GM21529 (cell line): Measurements from ENCODE around the gene PDZRN4.

Experiments
- ATAC-seq: cut with Tn5 transposase; IDR thresholded peaks from one replicate; pipeline ENCODE4 v1.9.1; 2021; ENCODE audit not compliant: unreplicated experiment

Gene PDZRN4

DNA sequence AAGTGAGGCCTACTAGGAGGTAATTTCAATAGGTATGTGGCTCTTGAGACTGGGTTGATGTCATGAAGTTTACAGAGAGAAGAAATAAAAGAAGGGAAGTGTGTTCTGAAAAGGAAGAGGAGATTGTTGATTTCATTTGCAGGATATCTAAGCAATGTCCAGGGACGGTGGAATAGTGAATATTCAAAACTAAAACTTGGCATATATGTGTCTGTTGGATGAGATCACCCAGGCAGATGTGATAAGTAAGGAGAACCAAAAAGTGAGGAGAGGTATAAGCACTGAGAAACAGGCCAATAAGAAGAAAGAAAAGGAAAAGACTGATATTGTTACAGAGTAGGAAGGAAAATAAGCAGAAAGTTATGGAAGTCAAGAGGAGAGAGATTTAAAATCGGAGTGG lies 255.6 kb downstream of the PDZRN4 start:
- no peak for ATAC-seq

DNA sequence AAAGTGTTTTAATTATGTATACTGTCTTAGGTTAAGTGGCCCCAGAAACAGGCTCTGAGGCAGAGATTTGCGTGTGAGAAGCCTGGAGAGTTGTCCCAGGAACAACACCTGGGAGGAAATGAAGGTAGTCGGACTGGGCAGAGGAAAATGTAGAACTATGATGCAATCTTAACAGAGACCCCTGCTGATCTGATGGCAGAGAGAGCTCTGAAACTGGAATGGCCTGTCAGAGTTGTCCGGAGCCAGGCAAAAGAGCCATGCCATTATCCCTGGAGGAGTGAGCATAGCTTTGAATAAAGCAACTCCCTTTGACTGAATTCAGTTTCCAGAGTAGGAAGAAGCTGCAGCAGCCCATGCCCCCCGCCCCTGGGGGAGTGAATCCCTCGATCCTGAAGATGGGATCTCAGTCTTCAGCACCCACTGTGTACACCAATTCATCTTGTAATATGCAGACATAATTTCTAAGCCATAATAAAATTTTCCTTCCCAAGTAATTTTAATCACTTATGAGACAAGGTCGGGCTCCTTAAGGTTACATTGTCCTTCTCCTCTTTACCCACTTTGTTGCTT lies 264.8 kb downstream of the PDZRN4 start:
- no peak for ATAC-seq

DNA sequence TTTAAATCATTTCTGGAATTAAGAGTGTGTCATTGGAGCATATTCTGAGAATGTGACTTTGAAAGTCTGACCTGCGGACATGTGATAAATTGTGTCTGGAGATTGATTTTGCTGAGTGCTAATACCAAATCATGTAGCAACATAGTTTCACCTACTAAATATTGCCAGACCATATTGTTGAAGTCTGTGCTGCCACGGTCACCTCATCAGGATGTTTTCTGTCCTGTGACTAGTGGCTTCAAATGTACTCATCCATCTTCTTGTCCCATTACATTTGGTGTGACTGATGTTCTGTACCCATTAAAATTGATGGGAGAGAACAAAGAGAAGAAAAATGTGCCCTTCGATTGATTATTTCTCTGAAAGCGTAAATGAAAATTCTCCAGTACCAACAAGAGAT lies 265.3 kb downstream of the PDZRN4 start:
- ATAC-seq, result no peak

DNA sequence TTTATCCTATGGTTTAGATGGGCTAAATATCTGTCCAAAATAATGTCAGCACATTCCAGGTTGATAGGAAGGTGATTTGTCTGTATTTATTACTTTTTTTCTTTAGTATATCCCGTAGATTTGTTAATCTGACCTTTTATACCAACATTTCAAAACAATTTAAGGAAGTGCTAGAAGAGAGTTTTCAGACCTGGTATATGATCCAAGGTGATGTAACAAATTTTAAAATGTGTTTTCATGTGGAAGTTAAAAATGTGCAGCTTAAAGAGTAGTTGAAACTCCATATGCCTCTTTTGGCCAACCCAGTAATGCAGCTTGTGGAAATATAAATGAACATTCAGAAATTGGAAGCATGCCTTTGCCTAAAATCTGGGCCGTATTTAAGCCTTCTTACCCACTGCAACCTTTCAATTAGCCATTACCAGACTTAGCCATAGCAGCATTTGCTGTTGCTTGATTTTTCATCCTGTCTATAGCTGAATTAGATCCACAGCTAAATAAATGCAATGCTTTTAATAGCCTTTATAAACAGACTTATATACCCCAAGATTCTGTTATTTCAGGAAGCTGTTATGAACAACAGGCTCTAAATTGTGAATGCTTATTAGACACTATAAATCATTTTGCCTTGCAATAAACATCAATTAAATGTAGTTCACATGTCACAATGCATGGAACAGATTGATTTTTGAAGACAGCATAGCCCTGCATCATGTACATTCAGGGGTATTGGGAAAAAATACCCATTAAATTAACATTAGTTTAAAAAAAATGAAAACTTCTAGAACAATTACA lies 271.2 kb downstream of the PDZRN4 start:
- ATAC-seq, result no peak

DNA sequence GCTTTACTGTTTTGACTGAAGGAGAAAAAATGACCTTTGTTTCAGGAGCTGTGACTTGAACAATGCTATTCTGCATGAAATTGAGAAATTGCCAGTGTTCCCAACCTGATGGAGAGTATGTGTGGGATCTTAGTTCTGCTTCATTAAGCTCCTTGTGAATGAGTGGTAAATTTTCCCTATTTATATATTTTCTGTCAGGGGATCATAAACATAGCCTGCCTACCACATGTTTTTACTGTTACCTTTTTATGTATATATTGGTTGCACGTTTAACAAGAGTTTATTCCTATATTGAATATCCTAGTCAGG lies 271.7 kb downstream of the PDZRN4 start:
- no peak for ATAC-seq

DNA sequence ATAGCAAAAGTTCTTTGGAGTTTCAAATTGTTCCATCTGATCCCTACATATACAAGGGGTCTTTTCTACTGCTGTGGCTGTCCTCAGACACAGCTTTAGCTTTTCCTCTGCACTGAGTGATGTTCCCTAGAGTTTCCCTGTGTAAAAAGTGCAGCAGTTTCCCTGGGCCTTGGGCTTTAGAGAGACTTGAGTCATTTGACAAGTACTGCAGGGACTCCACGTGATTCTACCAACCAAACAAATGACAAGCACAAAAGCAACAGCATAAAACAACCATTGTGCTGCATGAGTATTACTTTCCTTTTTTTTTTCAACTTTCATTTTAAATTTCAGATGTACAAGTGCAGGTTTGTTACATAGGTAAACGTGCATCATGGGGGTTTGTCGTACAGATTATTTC lies 272.8 kb downstream of the PDZRN4 start:
- no peak for ATAC-seq

DNA sequence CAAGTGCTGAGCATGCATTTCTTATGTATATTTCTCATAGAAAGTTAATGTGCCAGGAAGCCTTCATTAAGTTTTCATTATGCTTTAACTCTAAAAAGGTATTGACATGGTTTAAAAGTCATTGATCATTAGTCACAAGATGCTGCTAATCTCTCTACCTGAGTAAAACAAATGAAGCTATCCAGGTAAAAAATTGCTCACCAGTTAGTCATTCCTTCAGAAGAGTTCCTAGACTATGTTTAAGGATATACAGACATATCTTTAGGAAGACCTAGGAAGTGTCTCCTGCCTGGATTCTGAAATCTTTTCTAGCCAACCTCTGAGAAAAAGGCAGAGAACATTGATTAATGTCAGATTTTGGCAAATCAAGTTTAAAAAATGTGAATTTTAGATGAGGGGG lies 274.2 kb downstream of the PDZRN4 start:
- ATAC-seq, result no peak

DNA sequence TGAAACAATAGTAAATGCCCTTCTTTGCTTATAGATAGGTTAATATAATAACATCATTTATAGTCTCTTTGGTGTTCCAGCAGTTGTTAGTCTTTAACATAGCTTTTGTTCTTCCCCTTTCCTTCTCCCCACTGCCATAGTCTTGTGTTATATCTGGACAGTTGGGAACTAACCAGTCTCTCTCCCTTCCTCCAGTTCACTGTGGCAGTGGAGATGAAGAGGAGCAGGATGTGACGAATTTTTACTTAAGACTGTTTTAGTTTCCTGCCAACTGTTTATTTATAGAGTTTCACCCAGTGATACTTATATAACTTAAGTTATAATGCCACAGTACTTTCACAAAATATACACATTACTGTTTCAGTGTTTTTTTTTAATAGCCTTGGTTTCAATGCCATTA lies 277.4 kb downstream of the PDZRN4 start:
- ATAC-seq, result no peak

DNA sequence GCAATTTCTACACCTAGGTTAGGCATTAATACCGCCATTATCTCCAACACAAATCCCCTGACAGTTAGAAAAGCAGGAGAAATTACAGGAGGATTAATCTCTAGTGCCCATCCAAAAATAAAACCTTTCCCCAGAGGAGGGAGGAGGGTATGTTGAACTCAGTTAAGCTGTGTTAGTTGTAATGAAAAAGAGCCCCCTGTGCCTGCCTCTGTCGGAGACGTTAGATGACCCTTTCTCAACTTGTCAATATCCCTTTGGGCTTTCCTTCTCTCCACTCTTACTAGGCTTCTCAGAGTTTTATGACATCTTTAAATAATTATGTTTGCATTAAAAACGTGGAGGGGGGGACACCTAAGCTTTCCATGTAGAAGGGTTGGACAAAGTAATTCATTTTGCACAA lies 278.2 kb downstream of the PDZRN4 start:
- ATAC-seq, result no peak

DNA sequence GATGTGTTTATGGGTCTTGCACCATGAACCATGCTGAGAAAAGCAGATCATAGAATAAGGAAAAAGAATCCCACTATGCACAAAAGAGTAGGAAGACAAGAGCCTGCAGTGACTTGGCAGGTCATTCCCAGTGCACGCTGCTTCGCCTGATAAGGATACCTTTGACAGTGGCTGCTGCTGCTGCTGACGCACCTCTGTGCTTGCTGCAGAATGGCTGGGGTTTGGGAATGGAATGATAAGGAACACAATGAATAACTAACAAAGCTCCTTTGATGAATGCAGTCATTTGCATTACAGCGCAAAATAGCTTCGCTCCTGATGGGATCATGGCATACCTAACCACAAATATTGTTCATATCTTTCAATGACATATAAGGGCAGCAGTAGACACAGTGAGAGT lies 278.7 kb downstream of the PDZRN4 start:
- ATAC-seq, result no peak

DNA sequence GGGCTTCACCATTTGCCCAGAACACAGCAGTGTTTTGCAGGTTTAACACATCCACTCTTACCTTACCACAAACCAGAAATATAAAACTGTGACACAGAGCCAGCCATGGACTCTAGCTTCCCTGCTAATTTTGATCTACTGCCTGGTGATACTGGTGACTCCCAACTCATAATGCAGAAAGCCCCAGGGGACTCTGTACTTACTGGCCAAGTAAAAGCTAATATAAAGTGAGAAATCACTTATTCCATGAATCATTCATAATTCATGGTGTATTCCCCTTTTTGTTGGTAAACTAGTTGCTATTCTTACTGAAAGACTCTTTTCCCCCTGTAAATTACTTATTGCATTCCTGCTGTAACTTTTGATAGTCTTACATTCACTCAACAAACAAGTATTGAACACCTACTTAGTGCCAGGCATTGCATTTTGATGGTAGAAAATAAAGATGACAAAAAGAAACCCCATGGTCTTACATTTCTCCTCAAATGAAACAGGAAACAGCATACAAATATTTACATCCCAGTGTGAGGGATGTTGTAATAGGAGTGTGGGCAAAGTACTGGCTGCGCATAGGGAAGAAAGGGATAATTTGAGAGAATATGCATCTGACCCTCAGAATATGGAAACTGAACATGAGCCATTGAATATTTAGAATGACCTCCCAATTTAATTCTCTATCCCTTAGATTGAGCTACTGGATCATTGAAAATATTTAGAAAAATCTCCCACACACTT lies 279.6 kb downstream of the PDZRN4 start:
- no peak for ATAC-seq

DNA sequence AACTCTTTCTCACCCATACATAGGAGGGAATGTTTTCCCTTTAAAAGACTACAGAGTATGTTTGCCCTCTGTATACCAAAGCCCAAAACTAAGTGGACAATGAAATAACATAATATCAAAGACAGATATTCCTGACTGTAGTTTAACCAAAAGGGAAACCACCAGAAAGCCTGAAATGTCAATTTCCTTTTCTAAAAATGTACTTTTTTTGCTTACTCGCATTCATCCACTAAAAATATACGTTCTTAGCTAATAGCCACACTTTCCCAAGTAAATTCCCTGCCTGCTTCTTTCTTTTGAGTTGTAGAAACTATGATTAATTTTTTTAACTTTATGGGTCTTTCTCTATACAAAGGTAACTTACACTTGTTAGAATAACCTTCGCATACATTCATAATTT lies 280.2 kb downstream of the PDZRN4 start:
- ATAC-seq, result no peak

DNA sequence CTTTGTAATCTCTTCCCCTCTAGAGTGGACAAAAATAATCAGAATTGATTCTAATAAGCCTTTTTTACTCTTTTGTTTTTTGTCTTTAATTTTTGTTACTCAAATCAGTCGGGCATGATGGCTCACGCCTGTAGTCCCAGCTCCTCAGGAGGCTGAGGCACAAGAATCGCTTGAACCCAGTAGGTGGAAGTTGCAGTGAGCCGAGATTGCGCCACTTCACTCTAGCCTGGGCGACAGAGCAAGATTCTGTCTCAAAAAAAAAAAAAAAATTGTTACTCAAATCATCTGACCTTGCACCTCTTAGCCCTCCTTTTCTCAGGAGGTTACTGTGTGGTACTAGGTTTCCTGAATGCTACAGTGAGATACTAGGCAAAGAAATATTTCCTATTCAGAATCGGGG lies 280.6 kb downstream of the PDZRN4 start:
- no peak for ATAC-seq

DNA sequence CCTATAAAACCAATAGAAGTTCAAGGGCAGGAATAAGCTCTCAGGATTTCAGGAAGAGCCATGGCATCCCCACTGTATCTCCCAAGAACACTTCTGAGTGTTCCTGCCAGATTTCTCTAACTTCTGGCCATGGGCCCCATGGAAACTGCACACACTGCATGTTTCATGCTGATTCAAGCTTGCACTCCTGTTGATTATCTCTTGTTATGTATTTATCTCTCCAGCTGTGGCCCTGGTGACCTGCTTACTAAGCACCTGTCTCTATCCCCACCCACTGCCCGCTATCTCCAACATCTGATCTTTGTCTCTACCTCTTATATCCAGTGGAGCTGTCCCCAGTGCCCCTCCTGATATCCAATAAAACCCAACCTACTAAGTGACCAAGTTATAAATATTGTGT lies 285.3 kb downstream of the PDZRN4 start:
- no peak for ATAC-seq

DNA sequence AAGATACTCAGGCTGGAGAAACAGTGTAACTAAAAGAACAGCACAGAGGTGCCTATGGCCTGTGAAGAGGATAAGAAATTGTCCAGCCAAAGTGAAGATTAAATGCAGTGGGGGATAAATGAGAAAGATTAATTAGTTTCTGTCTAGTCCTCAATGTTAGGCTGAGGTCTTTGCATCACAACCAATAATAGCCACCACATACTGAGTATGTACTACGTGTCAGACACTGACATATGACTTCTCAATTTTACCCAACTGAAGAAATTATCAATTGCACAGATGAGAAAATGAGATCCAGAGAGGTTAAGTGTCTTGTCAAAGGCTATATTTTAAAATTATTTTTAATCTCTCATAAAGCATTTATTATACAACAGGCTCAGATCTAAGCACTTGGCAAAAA lies 285.9 kb downstream of the PDZRN4 start:
- no peak for ATAC-seq

DNA sequence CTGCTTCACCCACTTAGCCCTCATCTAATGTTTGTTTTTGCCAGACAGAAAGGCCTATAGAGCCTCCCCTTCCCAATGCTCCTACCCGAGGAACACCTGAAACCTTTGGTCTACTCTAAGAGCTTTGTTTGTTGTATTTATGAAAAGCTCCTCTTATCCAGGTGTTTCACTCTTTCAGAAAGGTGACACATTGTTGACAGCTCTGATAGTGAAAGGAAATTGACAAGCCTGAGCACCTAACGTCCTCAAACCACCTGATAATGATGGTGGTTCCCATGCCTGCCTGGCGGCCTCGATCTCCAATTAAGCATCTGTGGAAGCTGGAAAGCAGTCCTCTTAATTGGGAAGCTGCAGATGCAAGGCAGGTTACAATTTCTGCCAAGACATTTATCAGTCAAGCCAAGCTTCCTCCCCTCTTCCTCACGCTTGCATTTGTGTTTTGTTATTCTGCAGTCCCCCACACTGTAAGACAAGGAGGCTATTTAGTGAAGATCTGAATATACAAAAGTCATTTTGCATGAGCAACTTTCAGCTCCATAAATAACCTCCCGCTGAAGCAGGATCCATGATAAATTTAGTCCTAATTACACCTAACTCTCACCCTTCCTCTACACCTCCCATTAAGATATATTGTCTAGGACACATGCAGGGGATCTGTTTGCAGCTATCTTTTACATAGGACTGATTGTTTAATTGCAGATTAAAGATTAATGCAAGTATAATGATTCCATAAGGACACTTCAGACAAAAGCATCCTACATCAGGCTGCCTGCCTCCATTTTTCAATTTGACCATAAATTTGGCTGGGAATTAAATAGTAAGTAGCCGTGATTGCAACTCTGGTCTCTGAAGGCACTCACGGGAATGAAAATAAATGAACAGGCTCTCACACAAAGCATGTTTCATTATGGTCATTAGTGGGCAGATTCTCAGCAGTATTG lies 288.6 kb downstream of the PDZRN4 start:
- no peak for ATAC-seq

DNA sequence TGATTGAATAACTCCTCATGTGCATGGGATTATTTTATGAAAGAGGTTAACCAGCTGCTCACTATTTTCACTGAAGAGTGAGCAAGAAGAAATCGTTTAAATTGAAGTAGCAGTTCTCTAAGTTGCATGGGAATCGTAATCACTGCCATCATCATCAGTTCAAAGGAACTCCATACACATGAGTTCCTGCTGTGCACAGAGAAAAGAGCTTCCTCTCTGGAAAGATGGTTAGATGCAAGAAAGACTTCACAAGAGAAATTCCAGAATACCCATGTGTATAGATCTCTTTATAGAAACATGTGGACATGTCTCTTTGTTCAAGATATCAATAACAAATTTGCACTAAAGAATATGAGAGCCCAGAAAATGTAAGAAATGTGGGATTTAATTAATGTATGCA lies 291.3 kb downstream of the PDZRN4 start:
- no peak for ATAC-seq

DNA sequence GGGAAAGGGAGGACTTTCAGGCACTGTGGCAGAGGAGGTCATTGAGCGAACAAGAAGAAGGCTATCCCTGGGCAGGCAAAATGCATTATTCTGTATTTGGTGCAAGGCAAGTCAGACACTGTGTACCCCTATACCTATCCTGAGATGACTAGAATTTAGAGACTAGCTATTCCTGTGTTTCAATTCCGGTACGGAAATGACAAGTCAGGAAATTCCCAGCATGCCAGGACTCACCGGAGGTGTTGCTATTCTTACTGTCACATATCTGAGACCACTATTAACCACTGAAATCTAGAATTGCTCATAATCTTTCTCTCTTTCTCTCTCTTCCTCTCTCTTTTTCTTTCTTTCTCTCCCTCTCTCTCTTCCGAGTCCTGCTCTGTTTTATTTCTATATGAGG lies 297.1 kb downstream of the PDZRN4 start:
- ATAC-seq, result peak; percentile 73

DNA sequence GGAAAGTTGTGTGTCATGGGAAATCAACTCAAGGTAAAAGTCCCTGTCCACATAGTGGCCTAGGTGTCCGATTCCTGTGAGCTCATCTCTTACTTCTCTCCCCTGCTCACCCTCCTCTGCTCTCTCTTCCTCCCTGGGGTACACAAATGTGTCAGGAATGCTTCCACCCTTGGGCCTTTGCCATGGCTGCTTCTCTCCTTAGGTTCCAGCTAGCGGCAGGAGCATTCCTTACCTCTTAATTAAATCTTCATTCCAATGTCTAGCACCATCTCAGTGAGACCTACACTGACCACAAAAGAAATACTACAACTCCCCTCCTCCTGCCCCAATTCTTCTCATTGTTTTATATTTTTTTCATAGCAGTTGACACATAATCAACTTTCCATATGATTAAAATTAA lies 298.6 kb downstream of the PDZRN4 start:
- ATAC-seq, result no peak

DNA sequence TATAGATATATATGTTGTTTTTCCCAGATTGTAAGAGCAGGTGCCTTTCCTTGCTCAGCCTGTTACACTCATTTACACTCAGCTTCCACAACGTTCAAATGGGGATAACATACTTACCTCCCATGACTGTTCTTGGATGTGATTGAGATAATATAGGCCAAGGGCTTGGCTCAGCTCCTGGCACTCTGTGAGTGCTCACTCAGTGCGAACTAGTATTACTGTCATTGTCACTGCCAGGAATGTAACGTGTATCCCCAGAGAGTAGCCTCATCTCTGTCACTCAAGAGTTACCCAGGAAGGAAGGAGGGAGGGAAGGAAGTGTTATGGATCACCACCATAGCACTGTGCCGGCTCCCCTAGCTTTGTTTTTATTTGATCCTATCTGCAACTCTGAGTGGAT lies 307.9 kb downstream of the PDZRN4 start:
- ATAC-seq, result no peak

DNA sequence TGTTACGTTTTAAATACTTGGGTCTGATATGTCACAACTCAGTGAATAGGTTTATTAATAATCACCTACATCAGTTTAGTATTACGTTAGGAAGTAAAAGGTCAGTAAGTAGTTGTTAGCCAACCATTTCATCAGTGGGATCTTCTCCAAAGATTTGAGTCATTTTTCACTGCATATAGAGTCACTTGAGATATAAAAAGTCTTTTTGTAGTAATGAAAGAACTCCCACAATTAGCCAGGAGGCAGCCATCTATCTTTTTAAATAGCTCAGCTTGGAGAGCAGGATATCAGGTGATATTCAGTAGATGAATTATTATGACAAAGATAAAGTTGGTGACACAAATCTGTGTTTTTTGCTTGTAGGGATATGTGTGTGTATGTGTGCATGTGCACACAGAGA lies 309.3 kb downstream of the PDZRN4 start:
- ATAC-seq, result no peak
